CD4-positive, alpha-beta T cell treated with Interleukin-17A for 1 hour (primary cell): ENCODE measurements around the gene NTNG1.
"Not testable (repeated sequence)": the region's sequence is repeated elsewhere in the genome, so short reads cannot be mapped to it uniquely, and the experiment has no call there.

ENCODE experiments used
- DNase-seq: peaks from one replicate; pipeline ENCODE4 v3.0.0-alpha.2; 2020

NTNG1 gene

GRCh38 chr1:107140703-107141490 is at the start of gene NTNG1:
Gene NTNG1, plus strand, starts transcription at chr1:107141039.
- no peak for DNase-seq

DNA sequence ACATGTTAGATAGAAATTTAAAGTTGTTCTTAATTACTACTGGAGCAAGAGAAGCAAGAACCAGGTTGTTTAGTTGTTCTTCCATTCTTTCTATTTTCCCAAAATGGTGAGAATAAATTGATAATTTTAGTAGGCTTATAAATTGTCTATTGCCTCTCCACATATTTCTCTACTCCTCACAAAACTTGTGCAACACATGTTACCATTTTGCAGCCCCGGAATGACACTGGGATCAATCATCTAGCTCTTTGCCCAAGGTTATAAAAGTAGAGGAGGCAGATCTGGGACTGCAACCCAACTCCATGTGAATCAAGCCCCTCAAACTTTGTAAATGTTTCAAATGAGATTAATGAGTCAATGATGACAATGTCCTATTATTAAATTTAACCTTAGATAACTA is 49.4 kb upstream of the NTNG1 start:
- no peak for DNase-seq

GRCh38 chr1:107093395-107093794 is 47.4 kb upstream of the NTNG1 start:
- DNase-seq, result not testable (repeated sequence)

- DNase-seq, result no peak
Observed at GRCh38 chr1:107095647-107096046, 45.2 kb upstream of the NTNG1 start.

- no peak for DNase-seq
Observed at GRCh38 chr1:107096690-107097089, 44.1 kb upstream of the NTNG1 start.

DNA sequence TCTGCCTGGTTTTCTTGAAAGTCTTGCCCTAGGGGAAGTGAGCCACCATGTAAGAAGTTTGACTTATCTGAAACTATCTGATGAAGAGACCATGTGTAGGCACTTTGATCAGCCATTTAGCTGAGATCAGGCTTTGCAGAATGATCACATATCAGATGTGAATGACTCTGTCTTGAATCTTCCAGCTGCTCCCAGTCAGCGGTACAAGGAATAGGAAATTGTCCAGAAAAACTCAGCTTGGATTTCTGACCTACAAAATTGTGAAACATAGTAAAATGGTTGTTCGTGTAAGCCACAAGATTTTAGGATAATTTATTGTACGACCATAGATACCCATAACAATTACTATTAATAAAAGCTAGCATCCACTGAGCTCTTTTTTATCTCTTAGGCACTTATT is 41.9 kb upstream of the NTNG1 start:
- no peak for DNase-seq

DNA sequence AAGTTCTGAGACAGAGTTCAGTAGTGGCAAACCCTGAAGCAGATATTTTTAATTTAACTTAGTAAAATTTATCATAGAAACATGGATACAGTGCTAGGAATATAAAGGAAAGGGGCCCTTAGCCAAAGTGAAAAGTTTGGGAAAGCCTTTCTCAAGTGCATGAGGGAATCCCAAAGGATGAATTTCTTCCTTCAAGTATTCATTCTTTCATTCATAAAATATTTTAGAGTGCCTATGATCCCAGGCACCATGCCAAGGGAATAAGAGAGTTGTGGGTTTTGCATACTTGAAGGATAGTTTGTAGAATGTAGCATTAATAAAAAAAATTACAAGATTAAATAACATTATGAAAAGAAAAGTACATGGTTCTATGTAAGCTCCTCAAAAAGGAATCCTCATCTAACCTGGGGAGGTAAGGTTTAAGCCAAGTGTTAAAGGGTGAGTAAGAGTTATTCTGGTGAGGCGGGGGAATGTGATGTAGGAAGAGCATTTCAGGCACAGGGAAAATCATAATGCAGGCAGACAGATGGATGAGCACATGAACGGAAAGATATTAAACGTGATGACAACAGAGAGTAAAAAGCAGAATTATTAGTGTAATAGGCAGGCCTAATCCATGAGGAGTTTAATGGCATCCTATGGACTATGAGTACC is 40.4 kb upstream of the NTNG1 start:
- no peak for DNase-seq

GRCh38 chr1:107105914-107106313 is 34.9 kb upstream of the NTNG1 start:
- no peak for DNase-seq

DNA sequence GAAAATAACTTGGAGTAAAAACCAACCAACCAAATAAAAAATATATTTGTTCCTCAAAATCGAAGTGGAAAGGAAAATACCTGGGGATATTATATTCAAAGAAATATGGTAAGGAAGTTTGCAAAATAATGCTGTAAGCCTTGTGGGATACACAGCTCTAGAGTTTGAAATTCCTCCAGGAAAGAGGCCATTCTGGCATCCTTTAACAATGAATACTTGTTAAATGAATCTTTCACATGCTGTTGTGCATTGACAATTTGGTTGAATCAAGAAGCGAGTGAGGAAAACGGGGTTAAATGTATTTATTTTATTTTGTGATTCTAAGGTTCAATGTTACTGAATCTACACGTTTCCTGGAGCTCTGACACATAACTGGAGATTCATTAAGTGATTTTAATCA is 30.5 kb upstream of the NTNG1 start:
- DNase-seq, result no peak

- DNase-seq, result no peak
Observed at GRCh38 chr1:107116306-107116790, 24.5 kb upstream of the NTNG1 start.

DNA sequence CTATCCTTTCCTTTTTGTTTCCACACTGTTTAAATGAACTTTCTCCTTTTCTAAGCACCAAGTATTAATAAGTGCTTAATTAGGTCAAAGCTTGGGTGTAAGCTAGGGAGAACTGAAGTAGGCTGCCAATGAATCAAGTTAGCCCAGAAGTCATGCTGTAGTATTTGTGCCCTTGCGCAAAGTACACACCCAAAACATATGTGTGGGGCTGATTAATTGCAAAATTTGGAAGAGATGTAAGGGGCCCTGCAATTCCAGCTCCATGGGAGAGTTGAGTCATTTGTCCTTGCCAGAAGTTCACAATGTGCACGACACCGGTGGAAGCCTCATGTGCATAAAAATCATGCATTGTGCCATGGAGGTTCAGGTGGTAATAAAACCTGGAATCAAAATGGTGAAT is 18.6 kb upstream of the NTNG1 start:
- no peak for DNase-seq

GRCh38 chr1:107123741-107124140 is 17.1 kb upstream of the NTNG1 start:
- no peak for DNase-seq

DNA sequence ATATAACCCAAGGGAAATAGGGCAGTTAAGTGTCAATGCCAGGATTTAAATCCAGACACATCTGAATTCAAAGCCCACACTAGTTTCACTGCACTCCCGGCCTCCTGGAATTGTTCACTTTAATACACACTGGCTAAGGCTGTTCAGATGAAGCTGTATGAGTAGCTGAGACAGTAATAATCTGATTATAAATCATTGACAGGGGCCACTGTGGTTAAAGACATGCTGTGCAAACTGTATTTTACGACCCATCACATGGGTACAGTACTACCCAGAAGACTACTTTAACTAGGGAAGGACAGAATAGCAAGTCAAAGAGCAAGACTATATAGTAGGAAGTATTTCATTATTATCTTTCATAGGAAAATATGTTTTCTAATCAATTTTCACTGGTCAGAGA is 16.1 kb upstream of the NTNG1 start:
- no peak for DNase-seq

DNA sequence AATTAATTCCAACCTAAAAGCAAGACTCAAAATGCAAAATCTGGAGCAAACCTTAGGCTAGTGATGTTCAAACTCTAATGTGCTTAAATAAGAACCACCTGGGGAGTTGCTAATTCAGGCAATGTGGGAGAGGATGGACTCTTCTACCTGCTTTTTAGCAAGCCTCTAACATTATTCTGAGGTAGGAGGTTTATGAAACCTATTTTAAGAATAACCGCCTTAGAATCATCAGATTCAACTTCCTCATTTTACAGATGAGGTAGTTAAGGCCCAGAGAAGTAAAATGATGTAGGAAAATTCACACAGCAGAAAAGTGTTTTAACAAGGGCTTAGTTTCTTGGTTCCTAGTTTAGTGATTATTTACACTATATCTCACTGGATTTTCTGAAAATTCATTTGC is 8.6 kb upstream of the NTNG1 start:
- DNase-seq, result no peak

DNA sequence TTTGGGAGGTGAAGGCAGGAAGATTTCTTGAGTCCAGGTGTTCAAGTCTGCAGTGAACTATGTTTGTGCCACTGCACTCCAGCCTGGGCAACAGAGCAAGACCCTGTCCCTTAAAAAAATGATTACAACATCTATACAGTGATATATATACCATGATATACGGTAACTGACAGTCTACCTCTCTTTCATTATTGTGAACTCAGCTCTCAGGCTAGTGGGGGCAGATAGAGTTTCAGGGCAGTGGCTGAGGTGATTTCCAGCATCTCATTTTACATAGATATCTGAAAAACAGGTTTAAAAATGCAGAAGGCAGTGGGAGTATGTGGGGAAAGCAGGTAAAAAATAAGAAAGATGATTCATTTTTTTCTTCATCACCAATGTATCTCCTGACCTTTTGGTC is 8.1 kb upstream of the NTNG1 start:
- DNase-seq, result no peak

DNA sequence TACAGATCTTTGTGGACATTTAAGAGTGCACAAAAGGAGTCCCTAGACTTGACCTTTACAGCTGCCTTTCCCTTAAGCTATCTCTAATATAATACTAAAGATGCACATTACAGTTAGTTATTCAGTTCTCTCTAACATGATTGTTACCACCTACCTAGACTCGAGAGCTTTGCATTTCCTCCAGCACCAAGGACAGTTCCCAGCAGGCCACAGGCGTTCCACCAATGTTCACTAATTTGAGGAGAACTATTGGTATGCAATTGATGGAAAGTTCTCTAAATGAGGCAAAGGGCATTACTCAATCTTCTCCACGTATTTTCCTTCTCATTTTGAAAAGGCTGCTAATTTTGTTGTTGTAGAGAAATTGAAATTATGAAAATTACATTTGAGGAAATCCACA is 5.4 kb upstream of the NTNG1 start:
- no peak for DNase-seq

GRCh38 chr1:107138166-107138565 is 2.7 kb upstream of the NTNG1 start:
- DNase-seq, result no peak

GRCh38 chr1:107138767-107139445 is 1.9 kb upstream of the NTNG1 start:
- DNase-seq, result no peak

GRCh38 chr1:107139833-107140702 is 771 bp upstream of the NTNG1 start:
- DNase-seq, result no peak

GRCh38 chr1:107141491-107142126 is 770 bp downstream of the NTNG1 start:
- no peak for DNase-seq

- DNase-seq, result peak; percentile 15
Observed at GRCh38 chr1:107142140-107142542, 1.3 kb downstream of the NTNG1 start.

GRCh38 chr1:107142666-107143065 is 1.8 kb downstream of the NTNG1 start:
- no peak for DNase-seq
